H9 (cell line): Measurements from ENCODE around the gene TAF3. TPM values are rescaled to one million over a fixed set of nuclear protein-coding genes. Genes with fewer than 3 reads are reported as not detected.

Experiments used
- DNase-seq: peaks from one replicate; pipeline ENCODE4 v3.0.0-alpha.2; 2017
- H2AFZ ChIP-seq: one replicate; pipeline ENCODE4 v1.6.1; 2013; ENCODE audit warnings: mild to moderate bottlenecking, low read length, control low read depth, moderate library complexity
- H2AK5ac ChIP-seq: 2 replicates; pipeline ENCODE4 v1.6.1; 2013; ENCODE audit warnings: low read length, control low read depth, mixed read lengths; ENCODE audit not compliant: insufficient read length
- H2BK120ac ChIP-seq: one replicate; pipeline ENCODE4 v1.6.1; 2013; ENCODE audit warnings: low read depth, mild to moderate bottlenecking, low read length, control low read depth, inconsistent platforms; ENCODE audit not compliant: poor library complexity, severe bottlenecking
- H2BK12ac ChIP-seq: 2 replicates; pipeline ENCODE4 v1.6.1; 2013; ENCODE audit warnings: low read length, control low read depth, mixed read lengths, low read depth; ENCODE audit not compliant: insufficient read length
- H2BK15ac ChIP-seq: 2 replicates; pipeline ENCODE4 v1.6.1; 2013; ENCODE audit warnings: low read depth, low read length, control low read depth
- H2BK20ac ChIP-seq: one replicate; pipeline ENCODE4 v1.6.1; 2013; ENCODE audit warnings: low read depth, mild to moderate bottlenecking, low read length, control low read depth, inconsistent platforms; ENCODE audit not compliant: poor library complexity, severe bottlenecking
- H2BK5ac ChIP-seq: 2 replicates; pipeline ENCODE4 v1.6.1; 2013; ENCODE audit warnings: low read length, control low read depth, mixed read lengths; ENCODE audit not compliant: insufficient read length
- H3K14ac ChIP-seq: 2 replicates; pipeline ENCODE4 v1.6.1; 2013; ENCODE audit warnings: low read length, control low read depth; ENCODE audit not compliant: insufficient read depth
- H3K18ac ChIP-seq: 2 replicates; pipeline ENCODE4 v1.6.1; 2013; ENCODE audit warnings: low read depth, mild to moderate bottlenecking, mixed read lengths, low read length, control low read depth; ENCODE audit not compliant: insufficient read length
- H3K23ac ChIP-seq: 2 replicates; pipeline ENCODE4 v1.6.1; 2013; ENCODE audit warnings: low read length, control low read depth, mixed read lengths, low read depth; ENCODE audit not compliant: insufficient read length
- H3K23me2 ChIP-seq: 2 replicates; pipeline ENCODE4 v1.6.1; 2013; ENCODE audit warnings: low read depth, mild to moderate bottlenecking, mixed read lengths, low read length, control low read depth; ENCODE audit not compliant: insufficient read length, poor library complexity, severe bottlenecking
- H3K27ac ChIP-seq: 2 replicates; pipeline ENCODE4 v1.5.1; 2013; ENCODE audit warnings: low read length, control low read depth, mixed read lengths, low read depth; ENCODE audit not compliant: insufficient read length
- H3K27me3 ChIP-seq: 2 replicates; pipeline ENCODE4 v1.6.1; 2013; ENCODE audit warnings: low read length, control low read depth, inconsistent platforms; ENCODE audit not compliant: insufficient read depth
- H3K4ac ChIP-seq: 2 replicates; pipeline ENCODE4 v1.6.1; 2013; ENCODE audit warnings: low read depth, mild to moderate bottlenecking, control low read depth, inconsistent platforms, low read length, moderate library complexity
- H3K4me1 ChIP-seq: 2 replicates; pipeline ENCODE4 v1.6.1; 2013; ENCODE audit warnings: low read length, control low read depth, inconsistent platforms; ENCODE audit not compliant: insufficient read depth
- H3K4me2 ChIP-seq: 2 replicates; pipeline ENCODE4 v1.6.1; 2013; ENCODE audit warnings: low read length, control low read depth, mixed read lengths; ENCODE audit not compliant: insufficient read length, insufficient read depth
- H3K56ac ChIP-seq: 2 replicates; pipeline ENCODE4 v1.6.1; 2013; ENCODE audit warnings: low read depth, mild to moderate bottlenecking, mixed read lengths, low read length, control low read depth; ENCODE audit not compliant: insufficient read length
- H3K79me1 ChIP-seq: 2 replicates; pipeline ENCODE4 v1.6.1; 2013; ENCODE audit warnings: low read depth, mild to moderate bottlenecking, moderate library complexity, low read length, control low read depth, inconsistent platforms; ENCODE audit not compliant: insufficient read depth, poor library complexity, severe bottlenecking
- H3K79me2 ChIP-seq: 2 replicates; pipeline ENCODE4 v1.6.1; 2013; ENCODE audit warnings: low read length, control low read depth, inconsistent platforms; ENCODE audit not compliant: insufficient read depth
- H3K9ac ChIP-seq: 2 replicates; pipeline ENCODE4 v1.6.1; 2013; ENCODE audit warnings: low read length, control low read depth, mixed read lengths; ENCODE audit not compliant: insufficient read length; ENCODE audit errors: extremely low read depth
- H3K9me3 ChIP-seq: one replicate; pipeline ENCODE4 v1.6.1; 2013; ENCODE audit warnings: low read depth, low read length, inconsistent platforms; ENCODE audit not compliant: control insufficient read depth
- H3T11ph ChIP-seq: one replicate; pipeline ENCODE4 v1.6.1; 2013; ENCODE audit warnings: mild to moderate bottlenecking, low read length, control low read depth, inconsistent platforms
- H4K20me1 ChIP-seq: one replicate; pipeline ENCODE4 v1.6.1; 2013; ENCODE audit not compliant: control insufficient read depth, insufficient read length, insufficient read depth
- H4K5ac ChIP-seq: 2 replicates; pipeline ENCODE4 v1.6.1; 2013; ENCODE audit warnings: low read depth, mild to moderate bottlenecking, mixed read lengths, low read length, control low read depth; ENCODE audit not compliant: insufficient read length
- H4K8ac ChIP-seq: replicated peaks from 2 replicates; pipeline ENCODE4 v1.6.1; 2013; ENCODE audit warnings: low read length, control low read depth, mixed read lengths, low read depth; ENCODE audit not compliant: insufficient read length
- H4K91ac ChIP-seq: 2 replicates; pipeline ENCODE4 v1.6.1; 2013; ENCODE audit warnings: low read depth, mild to moderate bottlenecking, moderate library complexity, mixed read lengths, low read length, control low read depth; ENCODE audit not compliant: insufficient read length
- H3K27ac Mint-ChIP-seq, 3 experiments: 2 replicates in 2 of 3; 3 replicates in 1 of 3; pipeline ENCODE4 v1.8.0; 2020 to 2021; ENCODE audit warnings: mixed read lengths in 3 of 3, mild to moderate bottlenecking in 1 of 3, moderate library complexity in 1 of 3
- H3K27me3 Mint-ChIP-seq: 2 replicates; pipeline ENCODE4 v1.8.0; 2021; ENCODE audit warnings: low read depth, mild to moderate bottlenecking, moderate library complexity, mixed read lengths
- H3K36me3 Mint-ChIP-seq, 3 experiments: 2 replicates in 2 of 3; 3 replicates in 1 of 3; pipeline ENCODE4 v1.8.0; 2020 to 2021; ENCODE audit warnings: low read depth in 3 of 3, mixed read lengths in 3 of 3; ENCODE audit not compliant: insufficient read depth in 1 of 3
- H3K4me1 Mint-ChIP-seq, 2 experiments: 2 replicates each; pipeline ENCODE4 v1.8.0; 2020; ENCODE audit warnings: mixed read lengths in 2 of 2
- H3K4me3 Mint-ChIP-seq, 2 experiments: 2 replicates in 1 of 2; 3 replicates in 1 of 2; pipeline ENCODE4 v1.8.0; 2020 to 2021; ENCODE audit warnings: mild to moderate bottlenecking in 2 of 2, mixed read lengths in 2 of 2, moderate library complexity in 1 of 2
- H3K9me3 Mint-ChIP-seq, 2 experiments: 2 replicates in 1 of 2; 3 replicates in 1 of 2; pipeline ENCODE4 v1.8.0; 2020; ENCODE audit warnings: mild to moderate bottlenecking in 2 of 2, mixed read lengths in 2 of 2, moderate library complexity in 1 of 2
- WGBS: extraction: QIAGEN DNeasy Blood & Tissue Kit; methylation state at CpG from one replicate; pipeline ENCODE4 v1.1.7; 2013; ENCODE audit warnings: missing lambda C conversion rate, low lambda C conversion rate, mixed read lengths; ENCODE audit not compliant: insufficient read length; ENCODE audit errors: extremely low coverage; 5-methylcytosine and 5-hydroxymethylcytosine counted together
- total RNA-seq: library from RNA; stranded (reverse); gene quantifications from 2 replicates; pipeline ENCODE4 v1.2.1, GENCODE V29; 2021
- TF ChIP-seq, protein P1 (sequence below): fragments of 200-600 bp; sonication (generic); conservative IDR thresholded peaks from 3 replicates; pipeline ENCODE4 v1.8.0; 2021; ENCODE audit warnings: antibody characterized with exemption, mild to moderate bottlenecking

Gene TAF3
- total RNA-seq, 1 experiment from 2014 or later: 10.2 TPM

DNA sequence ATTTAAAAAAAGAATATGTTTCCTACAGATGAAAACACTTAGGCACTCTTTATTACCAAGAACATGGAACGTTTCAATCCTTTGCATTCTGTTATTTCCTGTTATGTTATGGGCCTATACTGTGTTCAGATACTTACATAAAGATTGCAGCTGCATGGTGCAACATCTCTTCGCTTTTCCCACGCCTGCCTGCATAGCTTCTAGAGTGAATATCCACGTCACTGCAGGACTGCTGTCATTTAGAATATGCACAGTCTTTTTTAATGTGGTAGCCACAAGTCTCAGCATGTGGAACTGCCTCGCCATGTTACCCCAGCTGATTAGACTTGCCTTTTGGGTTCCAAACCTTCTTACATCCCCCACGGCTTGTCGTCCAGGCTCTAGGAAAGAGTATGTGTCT, 166.6 kb downstream of the TAF3 start:
- no peaks in the 10 kb centered on the region for H3K23me2 ChIP-seq
- no peak overlapping the region for H4K5ac ChIP-seq
- TF ChIP-seq, protein P1, sequence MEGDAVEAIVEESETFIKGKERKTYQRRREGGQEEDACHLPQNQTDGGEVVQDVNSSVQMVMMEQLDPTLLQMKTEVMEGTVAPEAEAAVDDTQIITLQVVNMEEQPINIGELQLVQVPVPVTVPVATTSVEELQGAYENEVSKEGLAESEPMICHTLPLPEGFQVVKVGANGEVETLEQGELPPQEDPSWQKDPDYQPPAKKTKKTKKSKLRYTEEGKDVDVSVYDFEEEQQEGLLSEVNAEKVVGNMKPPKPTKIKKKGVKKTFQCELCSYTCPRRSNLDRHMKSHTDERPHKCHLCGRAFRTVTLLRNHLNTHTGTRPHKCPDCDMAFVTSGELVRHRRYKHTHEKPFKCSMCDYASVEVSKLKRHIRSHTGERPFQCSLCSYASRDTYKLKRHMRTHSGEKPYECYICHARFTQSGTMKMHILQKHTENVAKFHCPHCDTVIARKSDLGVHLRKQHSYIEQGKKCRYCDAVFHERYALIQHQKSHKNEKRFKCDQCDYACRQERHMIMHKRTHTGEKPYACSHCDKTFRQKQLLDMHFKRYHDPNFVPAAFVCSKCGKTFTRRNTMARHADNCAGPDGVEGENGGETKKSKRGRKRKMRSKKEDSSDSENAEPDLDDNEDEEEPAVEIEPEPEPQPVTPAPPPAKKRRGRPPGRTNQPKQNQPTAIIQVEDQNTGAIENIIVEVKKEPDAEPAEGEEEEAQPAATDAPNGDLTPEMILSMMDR: no peak
- H3K18ac ChIP-seq: no peak overlapping the region
- H2BK120ac ChIP-seq: no peak overlapping the region
- H3K14ac ChIP-seq: no peak overlapping the region
- H2AK5ac ChIP-seq: no peak overlapping the region
- no peak overlapping the region for H3K56ac ChIP-seq
- H3K4me1 ChIP-seq: no peaks in the 10 kb centered on the region
- H3K4me2 ChIP-seq: no peak overlapping the region
- no peak overlapping the region for H4K91ac ChIP-seq
- H3K27ac Mint-ChIP-seq: peak overlapping the region in 1 of 3 experiments; percentile 1; a peak in 1 of 7 replicates
- H4K20me1 ChIP-seq: no peaks in the 10 kb centered on the region
- H2BK12ac ChIP-seq: no peak overlapping the region
- H3K23ac ChIP-seq: no peak overlapping the region
- H3K36me3 Mint-ChIP-seq: peaks cover 0 to 4% (median 0%) of the 10 kb centered on the region in 3 experiments; a peak in 2 of 7 replicates
- DNase-seq: no peak
- H3K4me1 Mint-ChIP-seq: peaks cover 7 to 8% of the 10 kb centered on the region in 2 experiments
- H4K8ac ChIP-seq: no peak overlapping the region
- H2BK15ac ChIP-seq: no peak overlapping the region
- H3K27me3 Mint-ChIP-seq: no peaks in the 10 kb centered on the region
- no peaks in the 10 kb centered on the region for H3K79me1 ChIP-seq
- H2BK20ac ChIP-seq: no peak overlapping the region
- H3K4me3 Mint-ChIP-seq: no peak overlapping the region
- no CpG with 5 or more reads among the region's 7 CpGs for WGBS
- H3K9ac ChIP-seq: no peak overlapping the region
- no peak overlapping the region for H3K4ac ChIP-seq
- H3K79me2 ChIP-seq: no peaks in the 10 kb centered on the region
- no peaks in the 10 kb centered on the region for H3K9me3 ChIP-seq
- no peak overlapping the region for H3K27ac ChIP-seq
- H3K27me3 ChIP-seq: no peaks in the 10 kb centered on the region
- H3T11ph ChIP-seq: no peak overlapping the region
- H2BK5ac ChIP-seq: no peak overlapping the region
- no peaks in the 10 kb centered on the region for H3K9me3 Mint-ChIP-seq
- H2AFZ ChIP-seq: no peak overlapping the region
